Esophagus muscularis mucosa (tissue), 3 donors: ENCODE data around the gene KRT40.

Experiments
- POLR2AphosphoS5 ChIP-seq, 2 donors: sonication (generic); formaldehyde crosslinking; IDR thresholded peaks; one replicate each; pipeline ENCODE4 v1.6.1; 2017; ENCODE audit warnings: antibody characterized with exemption in 2 of 2
- TF ChIP-seq, protein P1 (sequence below), 3 experiments: fragments of 200-600 bp in 2 of 3; fragments of 450-650 bp in 1 of 3; sonication (generic) in 2 of 3; IDR thresholded peaks; one replicate each; pipeline ENCODE4 v1.5.1; 2017 to 2019; ENCODE audit warnings: antibody characterized with exemption in 3 of 3, mild to moderate bottlenecking in 2 of 3, moderate library complexity in 1 of 3

DNA sequence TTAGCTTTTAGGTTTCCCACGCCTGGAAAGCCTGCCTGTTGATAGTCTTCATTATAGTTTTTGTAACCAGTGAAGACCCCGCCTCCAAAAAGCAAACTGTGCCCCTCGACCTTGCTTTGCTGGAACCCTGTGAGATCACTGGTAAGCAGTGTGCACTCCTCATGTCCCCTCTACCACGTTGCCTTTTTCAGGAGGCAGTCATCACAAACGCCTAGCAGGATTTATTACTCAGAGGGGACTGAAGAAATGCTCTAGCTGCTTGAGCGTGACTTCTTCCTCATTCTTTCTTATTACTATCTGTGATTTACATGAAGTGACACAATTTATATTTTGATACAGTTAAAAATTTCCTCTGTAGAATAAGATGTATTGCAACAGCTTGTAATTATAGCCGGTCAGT lies 31.3 kb upstream of the KRT40 start:
- TF ChIP-seq POLR2AphosphoS5 (IDR thresholded peaks at IDR 0.05), result no peak
- TF ChIP-seq, protein P1, sequence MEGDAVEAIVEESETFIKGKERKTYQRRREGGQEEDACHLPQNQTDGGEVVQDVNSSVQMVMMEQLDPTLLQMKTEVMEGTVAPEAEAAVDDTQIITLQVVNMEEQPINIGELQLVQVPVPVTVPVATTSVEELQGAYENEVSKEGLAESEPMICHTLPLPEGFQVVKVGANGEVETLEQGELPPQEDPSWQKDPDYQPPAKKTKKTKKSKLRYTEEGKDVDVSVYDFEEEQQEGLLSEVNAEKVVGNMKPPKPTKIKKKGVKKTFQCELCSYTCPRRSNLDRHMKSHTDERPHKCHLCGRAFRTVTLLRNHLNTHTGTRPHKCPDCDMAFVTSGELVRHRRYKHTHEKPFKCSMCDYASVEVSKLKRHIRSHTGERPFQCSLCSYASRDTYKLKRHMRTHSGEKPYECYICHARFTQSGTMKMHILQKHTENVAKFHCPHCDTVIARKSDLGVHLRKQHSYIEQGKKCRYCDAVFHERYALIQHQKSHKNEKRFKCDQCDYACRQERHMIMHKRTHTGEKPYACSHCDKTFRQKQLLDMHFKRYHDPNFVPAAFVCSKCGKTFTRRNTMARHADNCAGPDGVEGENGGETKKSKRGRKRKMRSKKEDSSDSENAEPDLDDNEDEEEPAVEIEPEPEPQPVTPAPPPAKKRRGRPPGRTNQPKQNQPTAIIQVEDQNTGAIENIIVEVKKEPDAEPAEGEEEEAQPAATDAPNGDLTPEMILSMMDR (IDR thresholded peaks at IDR 0.05), result no peak
